NT2/D1 (cell line): ENCODE measurements around the gene LRBA.

Experiments
- SUZ12 ChIP-seq: IDR thresholded peaks from 2 replicates; pipeline ENCODE4 v1.6.1; 2011; ENCODE audit not compliant: insufficient read length, insufficient read depth; ENCODE audit errors: extremely low read depth
- YY1 ChIP-seq: IDR thresholded peaks from 2 replicates; pipeline ENCODE4 v1.6.1; 2011; ENCODE audit not compliant: insufficient read length, insufficient read depth
- ZNF274 ChIP-seq: IDR thresholded peaks from 2 replicates; pipeline ENCODE4 v1.6.1; 2011; ENCODE audit warnings: mild to moderate bottlenecking, low read depth, low read length

GRCh38 chr4:150997141-150997540, 17.9 kb downstream of the LRBA start:
- TF ChIP-seq ZNF274 (no peak), SUZ12 (no peak), YY1 (no peak)
